Spleen (tissue), 7 donors: Measurements from ENCODE around the gene MINDY4.

Experiments used
- CTCF ChIP-seq, 11 experiments: fragments of 200-600 bp in 7 of 11; fragments of 450-650 bp in 4 of 11; sonication (generic) in 4 of 11; IDR thresholded peaks in 8 of 11; conservative IDR thresholded peaks in 3 of 11; 1 replicate in 7 of 11; 2 replicates in 4 of 11; pipeline versions ENCODE4 v1.4.0 to v1.8.0; 2016 to 2021; ENCODE audit warnings: antibody characterized with exemption in 11 of 11, inconsistent platforms in 4 of 11, mild to moderate bottlenecking in 1 of 11
- POLR2A ChIP-seq, 3 donors: fragments of 450-650 bp; IDR thresholded peaks; one replicate each; pipeline ENCODE4 v1.5.1; 2017; ENCODE audit warnings: antibody characterized with exemption in 3 of 3, mild to moderate bottlenecking in 1 of 3
- POLR2AphosphoS5 ChIP-seq, 3 donors: sonication (generic); formaldehyde crosslinking; IDR thresholded peaks; one replicate each; pipeline ENCODE4 v1.5.1; 2017; ENCODE audit warnings: antibody characterized with exemption in 3 of 3
- donor health status: DM: no; HTN: no; CAD: no; lungs with moderate emphysema.
- donor health status: DM: no; HTN: no; CAD: no.
- donor health status: DM: no; HTN: no; CAD: no.

GRCh38 chr7:30897770-30898169 lies 126.6 kb downstream of the MINDY4 start:
- TF ChIP-seq CTCF (IDR thresholded peaks at IDR 0.05 in 8 of 11, conservative IDR thresholded peaks at IDR 0.05 in 3 of 11) (no peak), POLR2A (IDR thresholded peaks at IDR 0.05) (no peak), POLR2AphosphoS5 (IDR thresholded peaks at IDR 0.05) (no peak)
